Measurements from ENCODE around the gene FAM241A.

FAM241A gene

DNA sequence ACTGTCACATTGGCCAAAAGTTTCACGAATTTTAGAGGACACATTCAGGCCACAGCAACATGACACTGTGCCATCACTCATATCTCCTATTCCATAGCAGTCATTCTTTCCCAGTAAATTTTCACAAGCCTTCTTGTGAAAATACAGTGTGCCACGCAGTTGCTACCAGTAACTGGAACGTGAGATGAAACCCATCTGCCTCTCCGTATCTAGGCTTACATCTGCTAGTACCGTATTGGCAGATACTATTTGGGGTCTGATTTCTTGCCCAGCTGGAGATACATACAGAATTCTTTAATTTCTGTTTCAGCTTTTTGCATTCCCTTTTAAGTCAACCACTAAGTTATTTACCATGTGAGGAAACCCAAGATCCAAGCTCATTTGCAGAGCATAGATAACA, 8.7 kb upstream of the FAM241A start:
- FAIRE-seq (no peak), DNase-seq (ENCODE audit: insufficient read length, low spot score) (no peak)
- TF ChIP-seq, protein P1, sequence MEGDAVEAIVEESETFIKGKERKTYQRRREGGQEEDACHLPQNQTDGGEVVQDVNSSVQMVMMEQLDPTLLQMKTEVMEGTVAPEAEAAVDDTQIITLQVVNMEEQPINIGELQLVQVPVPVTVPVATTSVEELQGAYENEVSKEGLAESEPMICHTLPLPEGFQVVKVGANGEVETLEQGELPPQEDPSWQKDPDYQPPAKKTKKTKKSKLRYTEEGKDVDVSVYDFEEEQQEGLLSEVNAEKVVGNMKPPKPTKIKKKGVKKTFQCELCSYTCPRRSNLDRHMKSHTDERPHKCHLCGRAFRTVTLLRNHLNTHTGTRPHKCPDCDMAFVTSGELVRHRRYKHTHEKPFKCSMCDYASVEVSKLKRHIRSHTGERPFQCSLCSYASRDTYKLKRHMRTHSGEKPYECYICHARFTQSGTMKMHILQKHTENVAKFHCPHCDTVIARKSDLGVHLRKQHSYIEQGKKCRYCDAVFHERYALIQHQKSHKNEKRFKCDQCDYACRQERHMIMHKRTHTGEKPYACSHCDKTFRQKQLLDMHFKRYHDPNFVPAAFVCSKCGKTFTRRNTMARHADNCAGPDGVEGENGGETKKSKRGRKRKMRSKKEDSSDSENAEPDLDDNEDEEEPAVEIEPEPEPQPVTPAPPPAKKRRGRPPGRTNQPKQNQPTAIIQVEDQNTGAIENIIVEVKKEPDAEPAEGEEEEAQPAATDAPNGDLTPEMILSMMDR (IDR thresholded peaks at IDR 0.05; ENCODE audit: insufficient read depth, missing control alignments) = no peak

DNA sequence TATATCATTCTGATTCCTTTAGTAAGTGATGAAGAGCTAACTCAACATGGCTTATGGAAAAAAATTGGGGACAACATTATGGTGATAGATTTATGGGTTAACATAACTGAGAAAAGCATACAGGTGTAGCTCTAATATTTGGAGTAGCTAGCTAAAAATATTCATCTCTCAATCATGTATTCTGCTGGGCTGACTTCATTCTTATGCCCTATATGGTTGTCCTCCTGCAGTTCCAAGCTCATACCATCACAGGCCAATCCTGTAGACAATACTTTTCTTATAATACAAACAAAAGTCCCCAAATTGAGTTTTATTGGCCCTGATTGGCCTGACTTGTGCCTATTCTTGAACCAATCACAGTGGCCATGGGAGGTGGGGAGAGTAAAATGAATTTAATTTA, 6.7 kb upstream of the FAM241A start:
- TF ChIP-seq, protein P1 (IDR thresholded peaks at IDR 0.05; ENCODE audit: insufficient read depth, missing control alignments) = no peak
- FAIRE-seq = no peak
- DNase-seq (ENCODE audit: insufficient read length, low spot score) = no peak

DNA sequence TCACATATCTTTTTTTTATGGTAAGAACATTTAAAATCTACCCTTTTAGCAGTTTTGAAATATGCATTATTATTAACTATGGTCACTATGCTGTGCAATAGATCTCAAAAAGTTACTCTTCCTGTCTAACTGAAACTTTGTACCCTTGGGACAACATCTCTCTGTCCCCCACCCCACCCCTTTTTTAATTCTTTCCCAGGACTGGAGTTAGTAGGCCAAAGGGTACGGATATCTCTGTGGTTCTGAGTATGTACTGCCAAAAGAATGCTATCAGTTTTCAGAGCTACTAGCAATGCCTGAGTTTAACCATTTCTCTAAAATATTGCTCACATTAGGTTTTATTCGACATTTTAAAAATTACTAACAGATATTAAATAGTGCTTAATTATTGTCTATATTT, 4.7 kb upstream of the FAM241A start:
- TF ChIP-seq, protein P1 (IDR thresholded peaks at IDR 0.05; ENCODE audit: insufficient read depth, missing control alignments) = no peak
- FAIRE-seq (no peak), DNase-seq (ENCODE audit: insufficient read length, low spot score) (no peak)

DNA sequence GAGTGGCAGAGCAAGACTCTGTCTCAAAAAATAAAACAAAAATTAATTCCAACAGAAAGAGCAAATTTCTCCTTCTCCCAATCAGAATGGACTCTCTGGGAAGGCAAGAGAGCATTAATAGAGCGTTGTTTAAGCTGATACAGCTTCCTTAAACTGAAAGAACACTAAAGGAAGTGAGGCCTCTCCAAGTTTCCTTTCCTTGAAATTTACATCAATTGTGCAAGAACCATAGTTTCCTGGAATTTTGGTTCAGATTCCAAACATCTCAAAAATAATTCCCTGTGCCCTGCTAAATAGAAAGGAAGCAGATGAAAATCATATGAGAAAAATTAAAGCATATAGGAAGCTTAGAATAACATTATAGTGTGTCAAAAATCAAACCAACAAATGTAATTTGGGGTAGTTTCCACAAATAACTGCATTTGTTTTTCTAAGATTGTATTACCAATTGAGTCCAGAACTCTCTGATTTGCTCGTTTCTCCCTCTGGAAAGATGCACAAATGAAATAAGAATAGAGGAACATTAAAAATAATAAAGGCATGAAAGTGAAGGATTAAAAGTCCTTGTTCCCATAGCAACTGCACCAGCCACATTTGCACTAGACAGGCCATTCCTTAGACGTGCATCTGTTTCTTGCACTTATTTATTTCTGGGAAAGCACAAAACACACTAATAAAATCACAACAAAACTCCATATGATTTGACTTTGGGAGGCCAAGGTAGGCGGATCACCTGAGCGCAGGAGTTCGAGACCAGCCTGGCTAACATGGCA, 3.7 kb upstream of the FAM241A start:
- TF ChIP-seq, protein P1 (IDR thresholded peaks at IDR 0.05; ENCODE audit: insufficient read depth, missing control alignments) = no peak
- FAIRE-seq (no peak), DNase-seq (ENCODE audit: insufficient read length, low spot score) (no peak)

DNA sequence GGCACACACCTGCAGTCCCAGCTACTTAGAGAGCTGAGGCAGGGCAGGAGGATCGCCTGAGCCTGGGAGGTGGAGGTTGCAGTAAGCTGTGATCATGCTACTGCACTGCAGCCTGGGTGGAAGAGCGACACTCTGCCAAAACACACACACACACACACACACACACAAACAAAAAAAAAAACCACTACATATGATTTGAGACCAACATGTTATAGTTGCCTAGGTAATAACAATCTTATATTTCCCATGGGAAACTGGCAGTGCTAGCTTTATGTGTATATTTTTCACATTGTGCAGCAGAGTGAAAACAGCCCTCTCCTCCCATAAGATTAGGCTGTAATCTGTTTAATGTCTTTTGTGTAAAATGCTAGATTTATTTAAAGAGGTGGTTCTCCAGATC, 3.1 kb upstream of the FAM241A start:
- TF ChIP-seq, protein P1 (IDR thresholded peaks at IDR 0.05; ENCODE audit: insufficient read depth, missing control alignments) = no peak
- DNase-seq (ENCODE audit: insufficient read length, low spot score) (no peak), FAIRE-seq (no peak)

DNA sequence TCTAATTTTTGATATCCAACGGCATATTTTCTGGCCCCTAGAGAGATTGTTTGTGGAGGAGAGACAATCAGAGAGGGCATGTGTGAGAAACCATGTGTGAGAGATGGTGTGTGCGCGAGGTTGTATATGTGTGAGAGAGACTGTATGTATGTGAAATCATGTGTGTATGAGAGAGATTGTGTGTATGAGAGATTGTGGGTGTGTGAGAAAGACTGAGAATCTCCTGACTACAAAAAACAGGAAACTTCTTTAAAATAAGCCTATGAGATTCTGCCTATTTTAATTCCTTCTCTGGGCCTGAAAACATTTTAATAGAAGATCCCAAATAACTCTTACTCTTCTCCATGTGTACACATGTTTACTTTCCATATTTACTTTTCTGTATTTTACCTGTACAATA, 1.5 kb upstream of the FAM241A start:
- DNase-seq (ENCODE audit: insufficient read length, low spot score) (no peak), FAIRE-seq (no peak)
- TF ChIP-seq, protein P1 (IDR thresholded peaks at IDR 0.05; ENCODE audit: insufficient read depth, missing control alignments) = no peak

DNA sequence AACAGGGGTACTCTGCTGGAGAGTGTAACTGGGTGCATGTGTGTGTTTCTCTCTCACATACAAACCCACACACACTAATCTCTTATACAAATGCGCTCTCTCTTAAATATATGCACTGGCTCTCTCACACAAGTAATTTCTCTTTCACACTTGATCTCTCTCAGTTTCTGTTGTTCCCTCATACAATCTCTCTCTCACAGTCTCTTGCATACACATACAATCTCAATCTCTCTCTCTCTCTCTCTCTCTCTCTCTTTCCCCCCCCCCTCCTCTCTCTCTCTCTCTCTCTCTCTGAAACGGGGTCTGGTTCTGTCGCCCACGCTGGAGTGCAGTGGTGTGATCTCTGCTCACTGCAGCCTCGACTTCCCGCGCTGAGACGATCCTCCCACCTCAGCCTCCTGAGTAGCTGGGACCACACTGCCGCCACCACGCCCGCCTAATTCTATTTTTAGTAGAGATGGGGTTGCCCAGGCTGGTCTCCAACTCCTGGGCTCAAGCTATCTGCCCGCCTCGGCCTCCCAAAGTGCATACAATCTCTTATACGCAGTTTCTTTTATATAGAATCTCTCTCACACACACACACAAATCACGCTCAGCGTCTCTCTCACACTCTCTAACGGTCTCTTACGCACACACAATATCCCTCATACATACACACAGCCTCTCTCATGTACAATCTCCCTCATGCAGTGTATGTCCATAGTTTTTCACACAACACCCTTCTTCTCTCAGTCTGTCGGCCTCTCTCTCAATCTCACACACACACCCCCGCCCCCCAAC, 518 bp upstream of the FAM241A start:
- TF ChIP-seq, protein P1 (IDR thresholded peaks at IDR 0.05; ENCODE audit: insufficient read depth, missing control alignments) = no peak
- no peak for FAIRE-seq
- no peak for DNase-seq (ENCODE audit: insufficient read length, low spot score)

Data from D721Med (cell line).